GM12872 (cell line): ENCODE data around the gene THRSP.

ENCODE experiments used
- TF ChIP-seq, protein P1 (sequence below): IDR thresholded peaks from 3 replicates; pipeline ENCODE4 v1.5.1; 2011; ENCODE audit warnings: low read depth, mild to moderate bottlenecking, low read length, moderate library complexity; ENCODE audit not compliant: insufficient read depth

Gene THRSP

DNA sequence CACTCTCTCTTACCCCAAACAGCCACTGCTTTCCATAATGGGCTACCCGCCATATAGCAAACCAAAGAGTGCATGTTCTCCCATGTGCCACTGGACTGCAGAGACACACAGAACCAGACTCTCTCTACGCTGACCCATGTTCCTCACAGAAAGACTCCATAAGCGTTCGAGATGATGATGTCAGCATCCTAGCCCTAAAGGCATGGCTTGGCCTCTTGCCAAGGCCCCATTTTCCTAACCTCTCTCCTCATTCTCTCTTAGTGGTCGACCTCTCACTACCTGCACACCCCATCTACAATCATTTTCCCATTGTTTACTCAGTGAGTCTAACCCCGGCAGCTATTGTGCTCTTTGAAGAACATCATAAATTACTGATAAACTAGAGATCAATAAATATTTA is 11.1 kb downstream of the THRSP start:
- TF ChIP-seq, protein P1, sequence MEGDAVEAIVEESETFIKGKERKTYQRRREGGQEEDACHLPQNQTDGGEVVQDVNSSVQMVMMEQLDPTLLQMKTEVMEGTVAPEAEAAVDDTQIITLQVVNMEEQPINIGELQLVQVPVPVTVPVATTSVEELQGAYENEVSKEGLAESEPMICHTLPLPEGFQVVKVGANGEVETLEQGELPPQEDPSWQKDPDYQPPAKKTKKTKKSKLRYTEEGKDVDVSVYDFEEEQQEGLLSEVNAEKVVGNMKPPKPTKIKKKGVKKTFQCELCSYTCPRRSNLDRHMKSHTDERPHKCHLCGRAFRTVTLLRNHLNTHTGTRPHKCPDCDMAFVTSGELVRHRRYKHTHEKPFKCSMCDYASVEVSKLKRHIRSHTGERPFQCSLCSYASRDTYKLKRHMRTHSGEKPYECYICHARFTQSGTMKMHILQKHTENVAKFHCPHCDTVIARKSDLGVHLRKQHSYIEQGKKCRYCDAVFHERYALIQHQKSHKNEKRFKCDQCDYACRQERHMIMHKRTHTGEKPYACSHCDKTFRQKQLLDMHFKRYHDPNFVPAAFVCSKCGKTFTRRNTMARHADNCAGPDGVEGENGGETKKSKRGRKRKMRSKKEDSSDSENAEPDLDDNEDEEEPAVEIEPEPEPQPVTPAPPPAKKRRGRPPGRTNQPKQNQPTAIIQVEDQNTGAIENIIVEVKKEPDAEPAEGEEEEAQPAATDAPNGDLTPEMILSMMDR, result no peak

DNA sequence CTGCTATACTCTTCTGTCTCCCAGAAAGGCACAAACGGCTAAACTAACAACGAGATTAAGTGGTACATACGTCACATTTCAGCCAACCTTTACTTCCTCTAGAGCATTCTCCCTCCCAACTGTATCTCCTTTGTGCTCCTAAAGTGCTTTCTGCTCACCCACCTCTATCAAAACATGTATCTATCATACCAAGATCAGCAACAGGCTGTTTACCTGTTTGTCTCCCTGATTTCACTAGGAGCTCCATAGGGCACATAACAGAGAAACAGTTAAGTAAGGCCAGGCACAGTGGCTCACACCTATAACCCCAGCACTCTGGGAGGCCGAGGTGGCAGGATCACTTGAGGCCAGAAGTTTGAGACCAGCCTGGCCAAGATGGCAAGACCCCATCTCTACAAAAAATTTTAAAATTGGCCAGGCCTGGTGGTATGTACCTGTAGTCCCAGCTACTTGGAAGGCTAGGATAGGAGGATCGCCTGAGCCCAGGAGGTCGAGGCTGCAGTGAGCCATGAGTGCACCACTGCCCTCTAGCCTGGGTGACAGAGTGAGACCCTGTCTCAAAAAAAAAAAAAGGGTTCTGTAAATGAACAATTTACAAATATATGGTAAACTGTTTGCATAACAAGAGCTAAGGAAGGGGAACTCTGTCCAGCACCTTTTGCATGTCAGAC is 13.2 kb downstream of the THRSP start:
- TF ChIP-seq, protein P1, result no peak

GRCh38 chr11:78078218-78079167 is 14.8 kb downstream of the THRSP start:
- TF ChIP-seq, protein P1, result no peak

DNA sequence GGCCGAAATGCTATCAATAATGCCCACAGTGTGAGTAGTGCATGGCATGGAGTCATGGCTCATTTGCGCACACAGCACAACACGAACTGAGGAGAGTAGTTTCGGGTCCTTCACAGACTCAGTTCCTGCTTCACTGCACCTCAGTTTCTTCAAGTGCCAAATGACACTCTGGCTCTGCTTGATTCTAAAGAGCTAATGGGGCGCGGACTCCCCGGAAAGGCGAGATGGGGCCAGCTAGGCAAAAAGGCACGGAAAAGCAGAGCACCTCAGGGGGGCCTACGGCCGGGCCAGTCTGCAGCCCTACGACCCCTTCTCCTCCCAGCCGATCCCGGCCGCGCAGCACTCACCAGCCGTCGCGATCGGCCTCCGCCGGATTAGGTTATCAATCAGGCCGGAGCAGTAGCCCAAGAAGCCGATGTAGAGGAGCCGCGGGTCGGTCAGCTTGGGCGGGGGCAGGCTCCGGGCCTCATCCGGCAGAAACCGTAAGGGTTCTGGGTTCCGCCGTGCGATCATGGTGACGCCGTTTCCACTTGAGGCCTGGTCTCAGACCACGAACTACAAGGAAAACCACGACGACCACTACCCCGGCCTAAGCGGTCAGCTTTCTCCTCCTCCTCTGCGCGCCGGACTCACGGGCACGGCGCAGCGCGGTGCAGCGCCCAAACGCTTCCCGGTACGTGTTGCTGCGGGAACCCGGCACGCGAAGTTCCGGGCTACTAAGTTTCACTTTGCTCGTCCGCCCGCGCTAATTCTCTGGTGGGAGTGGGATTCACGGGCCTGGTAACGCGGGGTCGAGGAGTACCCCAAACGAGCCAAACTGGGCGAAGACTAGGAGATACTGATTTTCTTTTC is 15.8 kb downstream of the THRSP start, which contains the start of gene NDUFC2:
Gene NDUFC2 (minus strand): TSS at position 631 of the 852 bp plus-strand sequence. CDS start 118 bp downstream, at position 513.
- TF ChIP-seq, protein P1, result no peak

DNA sequence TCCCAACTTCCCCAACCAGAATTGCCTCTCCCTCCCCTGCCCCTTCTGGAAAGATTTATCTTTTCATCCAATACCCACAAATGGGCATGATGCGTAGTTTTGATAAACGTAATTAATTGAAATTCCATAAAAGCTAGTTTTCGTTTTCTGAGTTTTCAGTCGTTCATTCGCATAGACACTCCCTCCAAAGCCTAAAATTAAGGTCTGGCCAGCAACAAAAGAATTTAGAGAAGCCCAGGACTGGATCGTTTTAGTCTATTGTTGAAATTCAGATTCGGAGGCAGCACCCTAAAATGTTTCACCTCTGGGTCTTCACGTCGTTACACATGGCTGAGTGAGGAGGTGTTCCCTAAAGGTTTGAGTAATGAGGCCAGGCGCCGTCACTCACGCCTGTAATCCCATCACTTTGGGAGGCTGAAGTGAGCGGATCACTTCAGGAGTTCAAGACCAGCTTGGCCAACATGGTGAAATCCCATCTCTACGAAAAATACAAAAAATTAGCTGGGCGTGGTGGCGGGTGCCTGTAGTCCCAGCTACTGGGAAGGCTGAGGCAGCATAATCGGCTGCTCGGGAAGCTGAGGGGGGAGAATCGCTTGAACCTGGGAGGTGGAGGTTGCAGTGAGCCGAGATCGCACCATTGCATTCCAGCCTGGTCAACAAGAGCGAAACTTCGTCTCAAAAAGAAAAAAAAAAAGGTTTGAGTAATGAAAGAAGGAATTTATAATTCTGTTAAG is 16.6 kb downstream of the THRSP start:
- TF ChIP-seq, protein P1, result no peak

GRCh38 chr11:78080818-78081495 is 17.3 kb downstream of the THRSP start:
- TF ChIP-seq, protein P1, result no peak
